GM23338 (cell line): ENCODE measurements around the gene CNTNAP5. TPM values are rescaled to one million over a fixed set of nuclear protein-coding genes. Genes with fewer than 3 reads are reported as not detected.

Source experiments
- ATAC-seq: fragments of 200-7000 bp; cut with Tn5 transposase; 3 replicates; pipeline ENCODE4 v1.9.1; 2020
- DNase-seq: peaks from one replicate; pipeline ENCODE4 v3.0.0-alpha.2; 2015; ENCODE audit warnings: low spot score
- H2AFZ ChIP-seq: fragments of 200-600 bp; sonication (generic); 2 replicates; pipeline ENCODE4 v1.8.0; 2016; ENCODE audit warnings: antibody characterized with exemption, mild to moderate bottlenecking, moderate library complexity
- H3F3A ChIP-seq: fragments of 200-600 bp; sonication (generic); replicated peaks from 2 replicates; pipeline ENCODE4 v1.8.0; 2017; ENCODE audit warnings: antibody characterized with exemption, mixed run types, low read depth
- H3K27ac ChIP-seq: fragments of 200-600 bp; sonication (generic); 2 replicates; pipeline ENCODE4 v1.6.1; 2016; ENCODE audit warnings: low read depth
- H3K27me3 ChIP-seq: fragments of 200-600 bp; sonication (generic); 2 replicates; pipeline ENCODE4 v1.8.0; 2016; ENCODE audit warnings: mild to moderate bottlenecking, mixed run types, moderate library complexity; ENCODE audit not compliant: insufficient read depth
- H3K36me3 ChIP-seq: fragments of 200-600 bp; sonication (generic); 2 replicates; pipeline ENCODE4 v1.8.0; 2016; ENCODE audit warnings: mild to moderate bottlenecking; ENCODE audit not compliant: insufficient read depth
- H3K4me1 ChIP-seq: fragments of 200-600 bp; sonication (generic); 2 replicates; pipeline ENCODE4 v1.8.0; 2016; ENCODE audit warnings: mild to moderate bottlenecking, moderate library complexity; ENCODE audit not compliant: insufficient read depth
- H3K4me2 ChIP-seq: fragments of 200-600 bp; sonication (generic); 2 replicates; pipeline ENCODE4 v1.7.1; 2017; ENCODE audit warnings: mixed run types
- H3K4me3 ChIP-seq: fragments of 200-600 bp; sonication (generic); 2 replicates; pipeline ENCODE4 v1.6.1; 2016; ENCODE audit warnings: mixed run types
- H3K79me2 ChIP-seq: fragments of 200-600 bp; sonication (generic); replicated peaks from 2 replicates; pipeline ENCODE4 v1.8.0; 2017; ENCODE audit warnings: mild to moderate bottlenecking; ENCODE audit not compliant: insufficient read depth
- H3K9me2 ChIP-seq: fragments of 200-600 bp; sonication (generic); 2 replicates; pipeline ENCODE4 v1.8.0; 2017; ENCODE audit not compliant: insufficient read depth
- H4K20me1 ChIP-seq: fragments of 200-600 bp; sonication (generic); replicated peaks from 2 replicates; pipeline ENCODE4 v1.8.0; 2017; ENCODE audit warnings: mild to moderate bottlenecking; ENCODE audit not compliant: insufficient read depth
- H3K27ac Mint-ChIP-seq: 2 replicates; pipeline ENCODE4 v1.8.0; 2020; ENCODE audit warnings: inconsistent platforms, mild to moderate bottlenecking, moderate library complexity, mixed read lengths
- H3K27me3 Mint-ChIP-seq: 3 replicates; pipeline ENCODE4 v1.8.0; 2022; ENCODE audit warnings: low read depth, mild to moderate bottlenecking, moderate library complexity, mixed read lengths, inconsistent platforms; ENCODE audit not compliant: insufficient read depth, poor library complexity
- H3K36me3 Mint-ChIP-seq: 3 replicates; pipeline ENCODE4 v1.8.0; 2021; ENCODE audit warnings: low read depth, mild to moderate bottlenecking, inconsistent platforms, moderate library complexity, mixed read lengths
- H3K4me1 Mint-ChIP-seq: 3 replicates; pipeline ENCODE4 v1.8.0; 2020; ENCODE audit warnings: mild to moderate bottlenecking, inconsistent platforms, mixed read lengths
- H3K4me3 Mint-ChIP-seq: 3 replicates; pipeline ENCODE4 v1.8.0; 2021; ENCODE audit warnings: moderate library complexity, mild to moderate bottlenecking, inconsistent platforms, mixed read lengths
- H3K9me3 Mint-ChIP-seq: 3 replicates; pipeline ENCODE4 v1.8.0; 2020; ENCODE audit warnings: moderate library complexity, mild to moderate bottlenecking, inconsistent platforms, mixed read lengths
- CREB1 ChIP-seq: fragments of 250-450 bp; sonication (Bioruptor Pico); IDR thresholded peaks from 2 replicates; pipeline ENCODE4 v1.5.0; 2020; ENCODE audit warnings: low read depth, mild to moderate bottlenecking, moderate library complexity
- CTCF ChIP-seq, 2 experiments: fragments of 200-600 bp in 1 of 2; sonication (generic) in 1 of 2; conservative IDR thresholded peaks; 2 replicates each; pipeline versions ENCODE4 v1.5.1 to v1.6.1; 2016 to 2017; ENCODE audit warnings: antibody characterized with exemption in 2 of 2, low read depth in 2 of 2, mild to moderate bottlenecking in 2 of 2, moderate library complexity in 1 of 2
- ETS1 ChIP-seq: IDR thresholded peaks from 2 replicates; pipeline ENCODE4 v1.6.1; 2016; ENCODE audit warnings: antibody characterized with exemption
- EZH2 ChIP-seq: fragments of 200-600 bp; sonication (generic); IDR thresholded peaks from one replicate; pipeline ENCODE4 v1.8.0; 2017; ENCODE audit warnings: antibody characterized with exemption, mild to moderate bottlenecking, low read depth; ENCODE audit not compliant: unreplicated experiment
- EZH2phosphoT487 ChIP-seq: fragments of 200-600 bp; sonication (generic); IDR thresholded peaks from one replicate; pipeline ENCODE4 v1.8.1; 2018; ENCODE audit warnings: antibody characterized with exemption; ENCODE audit not compliant: unreplicated experiment
- JUNB ChIP-seq: IDR thresholded peaks from one replicate; pipeline ENCODE4 v1.6.1; 2016; ENCODE audit warnings: antibody characterized with exemption; ENCODE audit not compliant: unreplicated experiment
- NANOG ChIP-seq: IDR thresholded peaks from 2 replicates; pipeline ENCODE4 v1.6.1; 2016; ENCODE audit warnings: antibody characterized with exemption, borderline replicate concordance
- POLR2AphosphoS5 ChIP-seq: IDR thresholded peaks from 2 replicates; pipeline ENCODE4 v1.6.1; 2016; ENCODE audit warnings: antibody characterized with exemption, low read depth
- REST ChIP-seq: IDR thresholded peaks from one replicate; pipeline ENCODE4 v1.6.1; 2018; ENCODE audit warnings: antibody characterized with exemption; ENCODE audit not compliant: unreplicated experiment
- STAT1 ChIP-seq: IDR thresholded peaks from one replicate; pipeline ENCODE4 v1.6.1; 2016; ENCODE audit warnings: antibody characterized with exemption; ENCODE audit not compliant: unreplicated experiment
- ZNF114 ChIP-seq: fragments of 250-450 bp; sonication (Bioruptor Pico); IDR thresholded peaks from 2 replicates; pipeline ENCODE4 v1.5.0; 2020; ENCODE audit warnings: mild to moderate bottlenecking, moderate library complexity
- ZNF331 ChIP-seq: fragments of 250-450 bp; sonication (Bioruptor Pico); IDR thresholded peaks from 2 replicates; pipeline ENCODE4 v1.5.0; 2020; ENCODE audit warnings: low read depth, mild to moderate bottlenecking, moderate library complexity
- ZNF462 ChIP-seq: fragments of 250-450 bp; sonication (Bioruptor Pico); IDR thresholded peaks from 2 replicates; pipeline ENCODE4 v1.5.0; 2020; ENCODE audit warnings: mild to moderate bottlenecking, moderate library complexity
- polyA plus RNA-seq: library from polyadenylated mRNA; unstranded; fragments of >200 nt; fragmentation: Nextera tagmentation; extraction: Ambion mirVana; gene quantifications from 2 replicates; pipeline ENCODE4 v1.2.1, GENCODE V29; 2016
- total RNA-seq: library from RNA; depleted of rRNA; stranded (reverse); fragments of >200 nt; shearing (Covaris generic); gene quantifications from 2 replicates; pipeline ENCODE4 v1.2.3, GENCODE V29; 2014

CNTNAP5 gene
- total and polyA plus RNA-seq, 2 experiments from 2014 or later: 0.49 to 0.50 TPM

- Mint-ChIP-seq H3K4me1 (no peaks in the 10 kb centered on the region), H3K27ac (no peak overlapping the region), H3K4me3 (no peak overlapping the region), H3K36me3 (no peaks in the 10 kb centered on the region), H3K27me3 (no peaks in the 10 kb centered on the region), H3K9me3 (no peaks in the 10 kb centered on the region)
- Histone ChIP-seq H3K4me1 (no peaks in the 10 kb centered on the region), H3K27me3 (no peaks in the 10 kb centered on the region), H3F3A (no peaks in the 10 kb centered on the region), H2AFZ (no peak overlapping the region), H4K20me1 (no peaks in the 10 kb centered on the region), H3K4me3 (no peak overlapping the region), H3K36me3 (no peaks in the 10 kb centered on the region), H3K4me2 (no peak overlapping the region), H3K27ac (no peak overlapping the region), H3K9me2 (peaks cover 21% of the 10 kb centered on the region; the same call in 1 of the 2 replicates), H3K79me2 (no peaks in the 10 kb centered on the region)
- TF ChIP-seq EZH2 (no peak), CTCF (conservative IDR thresholded peaks at IDR 0.05; ENCODE audit: low read depth in 2 of 2) (no peak), POLR2AphosphoS5 (no peak), JUNB (no peak), ZNF114 (CRISPR knock-in tag) (no peak), CREB1 (CRISPR knock-in tag) (no peak), STAT1 (no peak), REST (no peak), NANOG (no peak), ZNF462 (CRISPR knock-in tag) (no peak), ETS1 (no peak), EZH2phosphoT487 (no peak), ZNF331 (CRISPR knock-in tag) (no peak)
- no peak for DNase-seq
- no peak for ATAC-seq
Observed at GRCh38 chr2:124816007-124816406, 790.9 kb downstream of the CNTNAP5 start.
